CD4-positive, alpha-beta T cell (primary cell): ENCODE measurements around the gene HOPX. TPM values are rescaled to one million over a fixed set of nuclear protein-coding genes. Genes with fewer than 3 reads are reported as not detected.

Source experiments
- ATAC-seq: fragments of 200-7000 bp; cut with Tn5 transposase; one replicate; pipeline ENCODE4 v1.10.0; 2022; ENCODE audit warnings: mild to moderate bottlenecking; ENCODE audit not compliant: poor library complexity
- CTCF ChIA-PET: fragments of 350-600 bp; sonication (Branson Sonifier 250); formaldehyde crosslinking; loops from one replicate; lab custom pipeline; 2021; ENCODE audit warnings: antibody characterized with exemption, inconsistent platforms; lab: Charles Lee
- POLR2A ChIA-PET: fragments of 350-600 bp; sonication (Branson Sonifier 250); formaldehyde crosslinking; loops from one replicate; lab custom pipeline; 2021; ENCODE audit warnings: antibody characterized with exemption, inconsistent platforms; lab: Charles Lee
- DNase-seq, 14 experiments: peaks; one replicate each; pipeline ENCODE4 v3.0.0-alpha.2; 2013 to 2020; ENCODE audit warnings: mixed read lengths in 2 of 14
- H3K27ac ChIP-seq, 2 donors: one replicate each; pipeline versions ENCODE4 v1.5.1 to v1.7.0; 2013; ENCODE audit warnings: low read length in 2 of 2, low read depth in 1 of 2, mild to moderate bottlenecking in 1 of 2
- H3K27me3 ChIP-seq, 2 experiments: 1 replicate in 1 of 2; 2 replicates in 1 of 2; pipeline versions ENCODE4 v1.6.1 to v1.7.0; 2013; ENCODE audit warnings: low read length in 2 of 2, control low read depth in 1 of 2, mild to moderate bottlenecking in 1 of 2, moderate library complexity in 1 of 2; ENCODE audit not compliant: insufficient read depth in 2 of 2, control insufficient read depth in 1 of 2
- H3K36me3 ChIP-seq: one replicate; pipeline ENCODE4 v1.6.1; 2013; ENCODE audit warnings: low read length, control low read depth; ENCODE audit not compliant: insufficient read depth
- H3K4me1 ChIP-seq: one replicate; pipeline ENCODE4 v1.6.1; 2013; ENCODE audit warnings: low read length, control low read depth; ENCODE audit not compliant: insufficient read depth
- H3K4me3 ChIP-seq: one replicate; pipeline ENCODE4 v1.5.1; 2013; ENCODE audit warnings: mild to moderate bottlenecking, low read length, moderate library complexity
- H3K9me3 ChIP-seq, 2 experiments: 1 replicate in 1 of 2; 2 replicates in 1 of 2; pipeline versions ENCODE4 v1.6.1 to v1.7.0; 2013; ENCODE audit warnings: low read length in 2 of 2, mild to moderate bottlenecking in 2 of 2, control low read depth in 1 of 2, moderate library complexity in 1 of 2; ENCODE audit not compliant: control insufficient read depth in 1 of 2, insufficient read depth in 1 of 2
- H3K27ac Mint-ChIP-seq: one replicate; pipeline ENCODE4 v1.8.0; 2020; ENCODE audit warnings: mixed read lengths
- H3K27me3 Mint-ChIP-seq: one replicate; pipeline ENCODE4 v1.8.0; 2021; ENCODE audit warnings: mixed read lengths
- H3K36me3 Mint-ChIP-seq: one replicate; pipeline ENCODE4 v1.8.0; 2021; ENCODE audit warnings: low read depth, mixed read lengths
- H3K4me1 Mint-ChIP-seq: one replicate; pipeline ENCODE4 v1.8.0; 2021; ENCODE audit warnings: low read depth, mixed read lengths
- H3K4me3 Mint-ChIP-seq: one replicate; pipeline ENCODE4 v1.8.0; 2020; ENCODE audit warnings: mild to moderate bottlenecking, mixed read lengths
- H3K9me3 Mint-ChIP-seq: one replicate; pipeline ENCODE4 v1.8.0; 2020; ENCODE audit warnings: mixed read lengths
- intact Hi-C, 2 experiments: fragments of 100-400 bp; cut with DNase I in 1 of 2; cut with micrococcal nuclease in 1 of 2; formaldehyde crosslinking; loops; one replicate each; pipeline versions ENCODE4 v1.15.1 to v1.9.0; 2023 to 2025; cut with DNase I, micrococcal nuclease
- total RNA-seq, 174 experiments: library from RNA in 2 of 174; stranded (reverse) in 2 of 174; gene quantifications; one replicate each; pipeline ENCODE4 v1.2.3 and lab custom pipeline; 2021 to 2026
- TF ChIP-seq, protein P1 (sequence below): fragments of 200-600 bp; IDR thresholded peaks from one replicate; pipeline ENCODE4 v1.8.0; 2022; ENCODE audit warnings: antibody characterized with exemption, mild to moderate bottlenecking

Gene HOPX
- total RNA-seq, 2 experiments from 2014 or later, result 4.3 to 5.9 TPM

DNA sequence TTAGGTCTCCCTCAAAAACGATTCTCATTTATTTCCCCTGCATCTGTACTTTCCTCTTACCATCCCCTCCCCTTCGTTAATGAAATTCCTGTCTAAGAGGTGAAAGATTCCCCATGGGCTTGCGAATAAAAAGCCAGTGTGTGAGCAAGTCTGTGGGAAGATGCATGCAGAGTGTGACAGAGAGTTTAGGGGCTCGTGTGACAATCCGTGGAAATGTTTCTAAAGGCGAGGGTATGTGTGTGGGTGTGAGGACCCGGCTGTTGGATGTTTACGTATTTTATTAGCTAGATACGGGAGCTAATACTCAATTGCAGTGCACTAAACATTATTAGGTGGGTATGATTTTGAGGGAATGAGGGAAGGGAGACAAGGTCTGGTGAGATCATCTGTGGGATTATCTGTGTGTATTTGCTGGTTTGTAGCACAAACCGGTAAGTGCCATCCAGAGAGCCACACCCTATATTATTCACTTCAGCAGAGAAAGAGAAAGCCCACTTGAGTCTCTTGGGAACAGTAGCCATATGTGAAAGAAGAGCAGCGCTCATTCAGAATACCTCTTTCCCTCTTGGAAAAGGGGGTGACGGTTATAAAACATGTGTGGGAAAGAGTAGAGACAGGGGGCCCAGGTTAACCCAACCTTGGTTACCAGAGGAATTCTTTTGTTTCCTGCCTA is 893 bp upstream of the HOPX start:
- peak overlapping the region; percentile 46 for H3K4me3 Mint-ChIP-seq
- no peaks in the 10 kb centered on the region for H3K36me3 Mint-ChIP-seq
- ChIA-PET POLR2A (no interaction called here), CTCF (interaction anchor here (1.2 kb wide), 1 partner anchor 9 kb away, joined by 3 read pairs; no protein-coding TSS in a partner anchor)
- Histone ChIP-seq H3K27ac (no peak overlapping the region), H3K4me3 (no peak overlapping the region), H3K36me3 (no peaks in the 10 kb centered on the region), H3K4me1 (peaks cover 9% of the 10 kb centered on the region), H3K27me3 (no peaks in the 10 kb centered on the region), H3K9me3 (no peaks in the 10 kb centered on the region)
- H3K27ac Mint-ChIP-seq, result no peak overlapping the region
- TF ChIP-seq, protein P1, sequence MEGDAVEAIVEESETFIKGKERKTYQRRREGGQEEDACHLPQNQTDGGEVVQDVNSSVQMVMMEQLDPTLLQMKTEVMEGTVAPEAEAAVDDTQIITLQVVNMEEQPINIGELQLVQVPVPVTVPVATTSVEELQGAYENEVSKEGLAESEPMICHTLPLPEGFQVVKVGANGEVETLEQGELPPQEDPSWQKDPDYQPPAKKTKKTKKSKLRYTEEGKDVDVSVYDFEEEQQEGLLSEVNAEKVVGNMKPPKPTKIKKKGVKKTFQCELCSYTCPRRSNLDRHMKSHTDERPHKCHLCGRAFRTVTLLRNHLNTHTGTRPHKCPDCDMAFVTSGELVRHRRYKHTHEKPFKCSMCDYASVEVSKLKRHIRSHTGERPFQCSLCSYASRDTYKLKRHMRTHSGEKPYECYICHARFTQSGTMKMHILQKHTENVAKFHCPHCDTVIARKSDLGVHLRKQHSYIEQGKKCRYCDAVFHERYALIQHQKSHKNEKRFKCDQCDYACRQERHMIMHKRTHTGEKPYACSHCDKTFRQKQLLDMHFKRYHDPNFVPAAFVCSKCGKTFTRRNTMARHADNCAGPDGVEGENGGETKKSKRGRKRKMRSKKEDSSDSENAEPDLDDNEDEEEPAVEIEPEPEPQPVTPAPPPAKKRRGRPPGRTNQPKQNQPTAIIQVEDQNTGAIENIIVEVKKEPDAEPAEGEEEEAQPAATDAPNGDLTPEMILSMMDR, result no peak
- peaks cover 23% of the 10 kb centered on the region for H3K27me3 Mint-ChIP-seq
- no peak for ATAC-seq
- H3K4me1 Mint-ChIP-seq, result peaks cover 16% of the 10 kb centered on the region
- intact Hi-C loops, result loop anchor here in 1 of 2 experiments (10.0 kb wide), 1 partner anchor 73 kb away; no protein-coding TSS in a partner anchor
- no peak for DNase-seq
- H3K9me3 Mint-ChIP-seq, result no peaks in the 10 kb centered on the region

DNA sequence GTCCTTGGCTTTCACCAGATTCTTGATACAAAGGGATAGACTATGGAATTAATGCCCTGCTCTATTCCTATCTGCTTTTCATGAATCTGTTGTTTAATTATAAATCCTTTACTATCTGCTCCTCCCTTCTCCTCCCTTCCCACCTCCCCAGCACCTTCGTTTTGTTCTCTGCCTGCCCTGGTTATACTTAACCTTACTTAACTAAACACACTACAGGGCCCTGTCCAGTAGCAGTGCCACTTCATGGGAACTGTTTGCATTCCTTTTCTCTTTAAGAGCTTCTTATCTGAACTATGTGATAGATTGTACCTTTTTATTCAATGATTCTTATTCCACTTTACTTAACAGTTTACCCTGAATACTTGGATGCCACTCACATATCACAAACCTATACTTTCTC is 830 bp downstream of the HOPX start:
- H3K36me3 ChIP-seq, result no peaks in the 10 kb centered on the region
- H3K27me3 Mint-ChIP-seq, result peaks cover 21% of the 10 kb centered on the region
- H3K36me3 Mint-ChIP-seq, result no peaks in the 10 kb centered on the region
- H3K4me3 ChIP-seq, result no peak overlapping the region
- peaks cover 9% of the 10 kb centered on the region for H3K4me1 ChIP-seq
- H3K27me3 ChIP-seq, result no peaks in the 10 kb centered on the region
- POLR2A ChIA-PET, result interaction anchor here (1.4 kb wide), 1 partner anchor 78 kb away, joined by 8 read pairs; no protein-coding TSS in a partner anchor
- CTCF ChIA-PET, result interaction anchor here (1.1 kb wide), 1 partner anchor 9 kb away, joined by 3 read pairs; no protein-coding TSS in a partner anchor
- peaks cover 16% of the 10 kb centered on the region for H3K4me1 Mint-ChIP-seq
- intact Hi-C loops, result loop anchor here (1.0 to 10.0 kb wide), 2 partner anchors 8 to 75 kb away; no protein-coding TSS in a partner anchor
- no peak overlapping the region for H3K27ac Mint-ChIP-seq
- no peaks in the 10 kb centered on the region for H3K9me3 ChIP-seq
- DNase-seq (no peak), ATAC-seq (no peak)
- H3K4me3 Mint-ChIP-seq, result no peak overlapping the region
- H3K9me3 Mint-ChIP-seq, result no peaks in the 10 kb centered on the region
- TF ChIP-seq, protein P1, result no peak
- no peak overlapping the region for H3K27ac ChIP-seq

DNA sequence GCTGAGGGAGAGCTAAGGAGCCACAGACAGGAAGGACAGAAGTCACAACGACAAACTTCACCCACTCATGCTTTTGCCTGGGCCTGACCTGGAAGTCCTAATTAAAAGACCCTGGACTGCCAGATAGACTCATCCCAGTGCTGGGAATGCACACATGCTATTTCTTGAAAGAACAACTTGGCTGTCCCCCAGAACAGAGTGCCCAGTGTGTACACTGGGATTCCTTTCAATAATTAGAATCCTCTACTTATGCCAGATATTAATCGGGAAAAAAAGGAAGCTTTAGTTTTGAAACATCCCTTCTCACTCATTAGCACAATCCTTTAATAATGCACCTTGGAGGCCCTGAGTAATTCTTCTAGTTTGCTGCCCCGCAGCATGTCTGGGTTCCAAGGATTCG is 3.4 kb downstream of the HOPX start:
- TF ChIP-seq, protein P1, result no peak
- Histone ChIP-seq H3K4me3 (no peak overlapping the region), H3K4me1 (peaks cover 9% of the 10 kb centered on the region), H3K9me3 (no peaks in the 10 kb centered on the region), H3K27ac (no peak overlapping the region), H3K36me3 (no peaks in the 10 kb centered on the region), H3K27me3 (no peaks in the 10 kb centered on the region)
- ChIA-PET CTCF (no interaction called here), POLR2A (no interaction called here)
- H3K4me1 Mint-ChIP-seq, result peaks cover 16% of the 10 kb centered on the region
- no peak overlapping the region for H3K4me3 Mint-ChIP-seq
- H3K36me3 Mint-ChIP-seq, result no peaks in the 10 kb centered on the region
- intact Hi-C loops, result no loop called here
- H3K27me3 Mint-ChIP-seq, result peaks cover 7% of the 10 kb centered on the region
- no peaks in the 10 kb centered on the region for H3K9me3 Mint-ChIP-seq
- H3K27ac Mint-ChIP-seq, result no peak overlapping the region
- ATAC-seq, result no peak
- no peak for DNase-seq
